ENCODE results near the gene SPOCK3.

The SPOCK3 gene

GRCh38 chr4:167014944-167015343 lies 219.3 kb downstream of the SPOCK3 start:
- Histone ChIP-seq H3K4me3 (ENCODE audit: low read depth, low read length) (no peak overlapping the region), H3K79me2 (ENCODE audit: control insufficient read depth, insufficient read depth, low read length, unreplicated experiment) (no peaks in the 10 kb centered on the region), H3K36me3 (ENCODE audit: insufficient read depth, low read length) (no peaks in the 10 kb centered on the region), H3K4me1 (ENCODE audit: control insufficient read depth, insufficient read depth, low read length, unreplicated experiment) (no peaks in the 10 kb centered on the region), H2AFZ (ENCODE audit: low read length, unreplicated experiment) (no peak overlapping the region), H3K27me3 (ENCODE audit: insufficient read depth, low read length) (no peaks in the 10 kb centered on the region), H3K27ac (ENCODE audit: low read depth, low read length) (no peak overlapping the region)

GRCh38 chr4:167003326-167003725 lies 231.0 kb downstream of the SPOCK3 start:
- H3K79me2 ChIP-seq (ENCODE audit: control insufficient read depth, insufficient read depth, low read length, unreplicated experiment), result no peaks in the 10 kb centered on the region
- no peak overlapping the region for H2AFZ ChIP-seq (ENCODE audit: low read length, unreplicated experiment)
- H3K4me1 ChIP-seq (ENCODE audit: control insufficient read depth, insufficient read depth, low read length, unreplicated experiment), result no peaks in the 10 kb centered on the region
- no peak overlapping the region for H3K27ac ChIP-seq (ENCODE audit: low read depth, low read length)
- H3K27me3 ChIP-seq (ENCODE audit: insufficient read depth, low read length), result peaks cover 47% of the 10 kb centered on the region
- no peaks in the 10 kb centered on the region for H3K36me3 ChIP-seq (ENCODE audit: insufficient read depth, low read length)
- H3K4me3 ChIP-seq (ENCODE audit: low read depth, low read length), result no peak overlapping the region

DNA sequence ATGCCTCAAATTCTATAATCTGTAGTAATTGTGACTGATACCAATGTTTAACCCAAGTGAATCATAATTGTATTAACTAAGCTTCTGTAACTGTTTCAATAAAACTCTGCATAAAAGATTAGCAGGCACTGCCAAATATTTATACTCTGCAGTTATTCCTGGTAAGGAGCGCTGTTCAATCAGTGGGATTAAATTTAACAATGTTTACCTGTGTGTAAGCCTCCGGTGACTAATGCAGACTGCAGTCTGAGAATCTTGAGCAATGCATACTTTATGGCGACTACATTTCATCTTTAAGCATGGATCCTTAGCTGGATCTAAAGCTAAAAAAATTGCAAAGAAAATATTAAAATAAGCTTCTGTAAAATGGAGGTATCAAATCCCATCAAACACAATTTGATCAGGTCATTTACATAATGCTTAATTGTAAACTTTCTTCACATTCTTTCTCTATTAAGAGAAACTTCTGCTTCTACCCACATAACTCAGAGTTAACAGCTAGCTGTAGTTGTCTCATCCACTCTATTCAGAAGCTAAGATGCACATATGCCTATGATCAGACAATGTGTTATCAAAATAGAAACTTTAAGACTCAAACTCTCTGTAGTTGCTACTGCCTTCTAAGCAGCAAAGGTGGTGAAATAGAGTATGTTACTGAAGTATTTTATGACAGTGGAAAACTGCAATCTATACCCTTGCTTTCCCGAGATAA lies 234.0 kb downstream of the SPOCK3 start:
- Histone ChIP-seq H3K79me2 (ENCODE audit: control insufficient read depth, insufficient read depth, low read length, unreplicated experiment) (no peaks in the 10 kb centered on the region), H3K4me1 (ENCODE audit: control insufficient read depth, insufficient read depth, low read length, unreplicated experiment) (no peaks in the 10 kb centered on the region), H3K4me3 (ENCODE audit: low read depth, low read length) (no peak overlapping the region), H3K27me3 (ENCODE audit: insufficient read depth, low read length) (peaks cover 53% of the 10 kb centered on the region), H3K27ac (ENCODE audit: low read depth, low read length) (no peak overlapping the region), H3K36me3 (ENCODE audit: insufficient read depth, low read length) (no peaks in the 10 kb centered on the region), H2AFZ (ENCODE audit: low read length, unreplicated experiment) (no peak overlapping the region)

GRCh38 chr4:166996216-166996615 lies 238.1 kb downstream of the SPOCK3 start:
- H3K4me1 ChIP-seq (ENCODE audit: control insufficient read depth, insufficient read depth, low read length, unreplicated experiment), result no peaks in the 10 kb centered on the region
- no peaks in the 10 kb centered on the region for H3K79me2 ChIP-seq (ENCODE audit: control insufficient read depth, insufficient read depth, low read length, unreplicated experiment)
- no peak overlapping the region for H2AFZ ChIP-seq (ENCODE audit: low read length, unreplicated experiment)
- H3K27ac ChIP-seq (ENCODE audit: low read depth, low read length), result no peak overlapping the region
- no peak overlapping the region for H3K4me3 ChIP-seq (ENCODE audit: low read depth, low read length)
- no peaks in the 10 kb centered on the region for H3K36me3 ChIP-seq (ENCODE audit: insufficient read depth, low read length)
- H3K27me3 ChIP-seq (ENCODE audit: insufficient read depth, low read length), result peaks cover 70% of the 10 kb centered on the region

DNA sequence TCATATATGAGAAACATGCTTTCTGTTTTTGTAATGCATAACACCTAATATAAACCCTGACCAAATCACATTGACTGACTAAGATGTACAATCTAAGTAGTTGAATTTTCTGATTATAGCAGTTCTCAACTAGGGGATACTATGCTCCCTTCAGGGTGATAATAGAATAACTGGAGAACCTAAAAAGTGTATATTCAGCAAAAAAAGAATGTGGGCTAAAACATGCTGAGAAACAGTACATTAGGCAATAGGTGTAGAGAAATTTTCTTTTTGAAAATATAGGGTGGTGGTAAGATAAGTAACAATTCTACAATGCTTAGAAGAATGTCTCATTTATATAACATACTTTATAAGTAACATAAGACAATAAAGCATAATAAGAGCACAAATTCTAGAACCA lies 239.6 kb downstream of the SPOCK3 start:
- Histone ChIP-seq H3K36me3 (ENCODE audit: insufficient read depth, low read length) (no peaks in the 10 kb centered on the region), H3K27ac (ENCODE audit: low read depth, low read length) (no peak overlapping the region), H3K4me1 (ENCODE audit: control insufficient read depth, insufficient read depth, low read length, unreplicated experiment) (no peaks in the 10 kb centered on the region), H3K79me2 (ENCODE audit: control insufficient read depth, insufficient read depth, low read length, unreplicated experiment) (no peaks in the 10 kb centered on the region), H3K27me3 (ENCODE audit: insufficient read depth, low read length) (peaks cover 59% of the 10 kb centered on the region), H2AFZ (ENCODE audit: low read length, unreplicated experiment) (no peak overlapping the region), H3K4me3 (ENCODE audit: low read depth, low read length) (no peak overlapping the region)

DNA sequence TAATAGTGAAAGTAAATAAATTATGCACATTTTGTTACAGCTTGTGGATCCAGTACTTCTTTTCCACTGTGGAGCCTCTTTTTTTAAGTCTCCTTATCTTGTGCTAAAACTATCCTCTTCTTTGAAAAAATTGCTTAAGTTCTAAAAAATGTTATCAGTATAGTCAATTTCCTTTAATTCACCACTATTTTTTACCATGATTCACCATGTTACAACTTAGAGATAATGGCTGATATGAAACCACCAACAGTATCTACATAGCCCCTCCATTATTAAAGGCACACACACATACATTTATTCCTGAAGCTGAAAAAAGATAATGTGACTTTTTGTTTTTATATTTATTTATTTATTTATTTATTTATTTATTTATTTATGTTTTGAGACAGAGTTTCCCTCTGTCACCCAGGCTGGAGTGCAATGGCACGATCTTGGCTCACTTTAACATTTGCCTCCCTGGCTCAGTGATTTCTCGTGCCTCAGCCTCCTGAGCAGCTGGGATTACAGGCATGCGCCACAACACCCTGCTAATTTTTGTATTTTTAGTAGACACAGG lies 243.2 kb downstream of the SPOCK3 start:
- Histone ChIP-seq H3K4me3 (ENCODE audit: low read depth, low read length) (no peak overlapping the region), H3K79me2 (ENCODE audit: control insufficient read depth, insufficient read depth, low read length, unreplicated experiment) (no peaks in the 10 kb centered on the region), H3K27me3 (ENCODE audit: insufficient read depth, low read length) (peaks cover 35% of the 10 kb centered on the region), H2AFZ (ENCODE audit: low read length, unreplicated experiment) (no peak overlapping the region), H3K27ac (ENCODE audit: low read depth, low read length) (no peak overlapping the region), H3K36me3 (ENCODE audit: insufficient read depth, low read length) (no peaks in the 10 kb centered on the region), H3K4me1 (ENCODE audit: control insufficient read depth, insufficient read depth, low read length, unreplicated experiment) (no peaks in the 10 kb centered on the region)

DNA sequence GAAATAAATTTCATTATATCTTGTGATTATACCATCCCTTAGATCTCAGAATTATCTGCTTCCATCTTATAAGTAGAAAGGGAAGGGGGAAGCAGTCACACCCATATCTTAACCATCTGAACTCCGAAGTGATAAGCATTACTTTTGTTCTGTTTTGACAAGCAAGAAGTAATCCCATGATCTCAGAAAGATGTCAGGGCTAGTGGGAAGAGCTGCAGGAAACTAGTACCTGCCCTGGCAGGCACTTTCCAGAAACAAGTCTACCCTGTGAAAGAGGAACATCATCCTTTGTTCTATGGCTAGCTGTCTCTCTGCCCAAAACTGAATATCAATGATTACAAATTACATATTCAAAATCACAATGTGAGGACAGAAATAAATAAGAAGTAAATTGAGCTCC lies 244.4 kb downstream of the SPOCK3 start:
- Histone ChIP-seq H3K36me3 (ENCODE audit: insufficient read depth, low read length) (no peaks in the 10 kb centered on the region), H3K4me1 (ENCODE audit: control insufficient read depth, insufficient read depth, low read length, unreplicated experiment) (no peaks in the 10 kb centered on the region)

DNA sequence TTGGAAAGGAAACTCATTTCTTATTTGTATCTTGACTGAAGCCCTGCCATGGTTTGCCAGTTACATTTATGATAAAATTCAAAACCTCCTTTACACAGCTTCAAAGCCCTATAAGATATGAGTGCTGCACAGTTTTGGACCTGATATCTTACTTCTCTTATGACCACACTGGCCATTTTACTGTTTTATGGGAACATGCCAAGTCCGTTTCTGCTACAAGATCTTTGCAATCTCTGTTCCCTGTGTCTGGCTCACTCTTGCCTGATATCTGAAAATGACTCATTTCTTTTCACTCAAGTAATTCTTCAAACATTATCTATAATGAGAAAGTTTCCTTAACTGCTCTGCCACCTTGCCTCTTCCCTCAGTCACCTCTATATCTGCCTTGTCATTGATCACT lies 247.3 kb downstream of the SPOCK3 start:
- Histone ChIP-seq H3K27me3 (ENCODE audit: insufficient read depth, low read length) (peaks cover 8% of the 10 kb centered on the region), H3K79me2 (ENCODE audit: control insufficient read depth, insufficient read depth, low read length, unreplicated experiment) (no peaks in the 10 kb centered on the region), H3K4me3 (ENCODE audit: low read depth, low read length) (no peak overlapping the region), H3K36me3 (ENCODE audit: insufficient read depth, low read length) (no peaks in the 10 kb centered on the region), H3K4me1 (ENCODE audit: control insufficient read depth, insufficient read depth, low read length, unreplicated experiment) (no peaks in the 10 kb centered on the region), H3K27ac (ENCODE audit: low read depth, low read length) (no peak overlapping the region), H2AFZ (ENCODE audit: low read length, unreplicated experiment) (no peak overlapping the region)

More for the DNA sequence above, 244.4 kb downstream of the SPOCK3 start:
- H3K4me3 ChIP-seq (ENCODE audit: low read depth, low read length), result no peak overlapping the region
- no peaks in the 10 kb centered on the region for H3K79me2 ChIP-seq (ENCODE audit: control insufficient read depth, insufficient read depth, low read length, unreplicated experiment)
- no peak overlapping the region for H2AFZ ChIP-seq (ENCODE audit: low read length, unreplicated experiment)
- H3K27ac ChIP-seq (ENCODE audit: low read depth, low read length), result no peak overlapping the region
- peaks cover 26% of the 10 kb centered on the region for H3K27me3 ChIP-seq (ENCODE audit: insufficient read depth, low read length)

DNA sequence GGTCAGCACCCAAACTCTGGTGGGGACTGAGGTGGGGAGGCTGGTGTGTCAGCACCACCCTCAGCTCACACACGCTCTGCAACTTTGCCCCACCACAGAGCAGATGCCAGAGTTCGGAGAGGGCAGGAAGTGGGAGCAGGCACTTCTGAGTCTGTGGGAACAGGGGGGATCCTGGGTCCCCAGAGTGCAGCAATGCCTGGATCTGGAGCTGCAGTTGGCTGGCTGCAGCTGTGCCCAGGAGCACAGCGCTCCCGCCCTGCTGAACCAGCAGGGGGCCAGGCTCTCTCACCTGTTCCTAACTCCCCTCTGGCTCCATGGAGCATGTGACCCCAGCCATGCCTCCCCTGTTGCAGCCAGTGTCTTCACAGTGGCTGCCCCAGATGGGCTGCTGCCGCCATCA lies 252.4 kb downstream of the SPOCK3 start:
- H2AFZ ChIP-seq (ENCODE audit: low read length, unreplicated experiment), result no peak overlapping the region
- H3K27me3 ChIP-seq (ENCODE audit: insufficient read depth, low read length), result peaks cover 15% of the 10 kb centered on the region
- no peaks in the 10 kb centered on the region for H3K36me3 ChIP-seq (ENCODE audit: insufficient read depth, low read length)
- H3K4me1 ChIP-seq (ENCODE audit: control insufficient read depth, insufficient read depth, low read length, unreplicated experiment), result no peaks in the 10 kb centered on the region
- no peak overlapping the region for H3K4me3 ChIP-seq (ENCODE audit: low read depth, low read length)
- H3K27ac ChIP-seq (ENCODE audit: low read depth, low read length), result no peak overlapping the region
- H3K79me2 ChIP-seq (ENCODE audit: control insufficient read depth, insufficient read depth, low read length, unreplicated experiment), result no peaks in the 10 kb centered on the region

- H3K4me1 ChIP-seq (ENCODE audit: control insufficient read depth, insufficient read depth, low read length, unreplicated experiment), result no peaks in the 10 kb centered on the region
- H3K36me3 ChIP-seq (ENCODE audit: insufficient read depth, low read length), result no peaks in the 10 kb centered on the region
- H3K27me3 ChIP-seq (ENCODE audit: insufficient read depth, low read length), result peaks cover 15% of the 10 kb centered on the region
- H2AFZ ChIP-seq (ENCODE audit: low read length, unreplicated experiment), result no peak overlapping the region
- no peaks in the 10 kb centered on the region for H3K79me2 ChIP-seq (ENCODE audit: control insufficient read depth, insufficient read depth, low read length, unreplicated experiment)
- no peak overlapping the region for H3K4me3 ChIP-seq (ENCODE audit: low read depth, low read length)
- no peak overlapping the region for H3K27ac ChIP-seq (ENCODE audit: low read depth, low read length)
These were observed 253.9 kb downstream of the SPOCK3 start for GRCh38 chr4:166980419-166980818.

GRCh38 chr4:166977596-166977995 lies 256.7 kb downstream of the SPOCK3 start:
- H3K27me3 ChIP-seq (ENCODE audit: insufficient read depth, low read length), result peaks cover 18% of the 10 kb centered on the region
- H3K27ac ChIP-seq (ENCODE audit: low read depth, low read length), result no peak overlapping the region
- H3K4me1 ChIP-seq (ENCODE audit: control insufficient read depth, insufficient read depth, low read length, unreplicated experiment), result no peaks in the 10 kb centered on the region
- H3K4me3 ChIP-seq (ENCODE audit: low read depth, low read length), result no peak overlapping the region
- H3K36me3 ChIP-seq (ENCODE audit: insufficient read depth, low read length), result no peaks in the 10 kb centered on the region
- no peaks in the 10 kb centered on the region for H3K79me2 ChIP-seq (ENCODE audit: control insufficient read depth, insufficient read depth, low read length, unreplicated experiment)
- no peak overlapping the region for H2AFZ ChIP-seq (ENCODE audit: low read length, unreplicated experiment)

Data from ACC112 (cell line).